Endodermal cell (in vitro differentiated cells): Measurements from ENCODE around the gene CHGA. TPM values are rescaled to one million over a fixed set of nuclear protein-coding genes. Genes with fewer than 3 reads are reported as not detected.

ENCODE experiments used
- DNase-seq: peaks from one replicate; pipeline ENCODE4 v3.0.0-alpha.2; 2017
- H3K27ac ChIP-seq: 2 replicates; pipeline ENCODE4 v1.5.1; 2013; ENCODE audit warnings: mild to moderate bottlenecking, low read depth, low read length, moderate library complexity
- H3K27me3 ChIP-seq: 2 replicates; pipeline ENCODE4 v1.6.1; 2013; ENCODE audit warnings: mild to moderate bottlenecking, low read length, moderate library complexity; ENCODE audit not compliant: insufficient read depth, control insufficient read depth, poor library complexity, severe bottlenecking
- H3K36me3 ChIP-seq: 2 replicates; pipeline ENCODE4 v1.7.0; 2013; ENCODE audit warnings: mild to moderate bottlenecking, low read length, moderate library complexity; ENCODE audit not compliant: control insufficient read depth, insufficient read depth
- H3K4me1 ChIP-seq: one replicate; pipeline ENCODE4 v1.7.0; 2013; ENCODE audit warnings: low read length; ENCODE audit not compliant: control insufficient read depth, insufficient read depth
- H3K4me3 ChIP-seq: 2 replicates; pipeline ENCODE4 v1.5.1; 2013; ENCODE audit warnings: mild to moderate bottlenecking, low read length, moderate library complexity
- H3K9ac ChIP-seq: 2 replicates; pipeline ENCODE4 v1.6.1; 2013; ENCODE audit warnings: mild to moderate bottlenecking, low read length, moderate library complexity; ENCODE audit not compliant: poor library complexity, severe bottlenecking; ENCODE audit errors: extremely low read depth
- H3K9me3 ChIP-seq: 2 replicates; pipeline ENCODE4 v1.6.1; 2013; ENCODE audit warnings: mild to moderate bottlenecking, low read length, moderate library complexity; ENCODE audit not compliant: control insufficient read depth
- H3K27ac Mint-ChIP-seq: 2 replicates; pipeline ENCODE4 v1.8.0; 2020; ENCODE audit warnings: mixed read lengths
- H3K27me3 Mint-ChIP-seq: 2 replicates; pipeline ENCODE4 v1.8.0; 2021; ENCODE audit warnings: mild to moderate bottlenecking, mixed read lengths; ENCODE audit not compliant: insufficient read depth
- H3K36me3 Mint-ChIP-seq: 2 replicates; pipeline ENCODE4 v1.8.0; 2020; ENCODE audit warnings: low read depth, mixed read lengths
- H3K4me1 Mint-ChIP-seq: 2 replicates; pipeline ENCODE4 v1.8.0; 2020; ENCODE audit warnings: mixed read lengths
- H3K4me3 Mint-ChIP-seq: 2 replicates; pipeline ENCODE4 v1.8.0; 2020; ENCODE audit warnings: mild to moderate bottlenecking, moderate library complexity, mixed read lengths
- H3K9me3 Mint-ChIP-seq: 2 replicates; pipeline ENCODE4 v1.8.0; 2020; ENCODE audit warnings: mild to moderate bottlenecking, mixed read lengths
- CTCF ChIP-seq: fragments of 200-600 bp; sonication (generic); conservative IDR thresholded peaks from 2 replicates; pipeline ENCODE4 v1.5.0; 2021; ENCODE audit warnings: antibody characterized with exemption, mild to moderate bottlenecking
- WGBS, 2 experiments: methylation state at CpG; one replicate each; pipeline versions ENCODE4 v1.1.5 to v1.1.7; 2013; ENCODE audit warnings: missing lambda C conversion rate in 2 of 2, mixed read lengths in 1 of 2; ENCODE audit not compliant: insufficient coverage in 1 of 2, insufficient read length in 1 of 2; 5-methylcytosine and 5-hydroxymethylcytosine counted together
- total RNA-seq, 2 donors: library from RNA; stranded (reverse); fragmentation: NEBNext Ultra II Directional in 1 of 2; extraction: Animal tissue kit (Norgen Biotek cat#: 25700) in 1 of 2; gene quantifications; 2 replicates in 1 of 2; 3 replicates in 1 of 2; pipeline ENCODE4 v1.2.1, GENCODE V29; 2021

The CHGA gene
- total RNA-seq, 2 donors from 2014 or later = 4.6 TPM

- H3K27me3 Mint-ChIP-seq = no peaks in the 10 kb centered on the region
- no peak overlapping the region for H3K9ac ChIP-seq
- H3K27ac ChIP-seq = no peak overlapping the region
- no peak overlapping the region for H3K4me3 Mint-ChIP-seq
- peaks cover 14% of the 10 kb centered on the region for H3K36me3 Mint-ChIP-seq
- no peaks in the 10 kb centered on the region for H3K4me1 Mint-ChIP-seq
- no peak for DNase-seq
- no peaks in the 10 kb centered on the region for H3K27me3 ChIP-seq
- no peak overlapping the region for H3K27ac Mint-ChIP-seq
- 93 to 100% methylated on average over 7 to 11 of the region's 11 CpGs for WGBS, 2 experiments
- no peak overlapping the region for H3K4me3 ChIP-seq
- no peak for TF ChIP-seq CTCF
- H3K4me1 ChIP-seq = no peaks in the 10 kb centered on the region
- H3K36me3 ChIP-seq = no peaks in the 10 kb centered on the region
- H3K9me3 ChIP-seq = no peaks in the 10 kb centered on the region
- H3K9me3 Mint-ChIP-seq = no peaks in the 10 kb centered on the region
Measured at GRCh38 chr14:92940543-92940942, 17.6 kb downstream of the CHGA start.

- Mint-ChIP-seq H3K4me1 (no peaks in the 10 kb centered on the region), H3K9me3 (no peaks in the 10 kb centered on the region), H3K36me3 (peaks cover 17% of the 10 kb centered on the region), H3K27me3 (no peaks in the 10 kb centered on the region), H3K4me3 (no peak overlapping the region), H3K27ac (no peak overlapping the region)
- Histone ChIP-seq H3K9ac (no peak overlapping the region), H3K4me3 (no peak overlapping the region), H3K9me3 (no peaks in the 10 kb centered on the region), H3K27me3 (no peaks in the 10 kb centered on the region), H3K36me3 (no peaks in the 10 kb centered on the region), H3K4me1 (no peaks in the 10 kb centered on the region), H3K27ac (no peak overlapping the region)
- TF ChIP-seq CTCF = no peak
- WGBS, 2 experiments = 90 to 97% methylated on average over 19 to 30 of the region's 30 CpGs
- DNase-seq = no peak
Measured at GRCh38 chr14:92941531-92941930, 18.6 kb downstream of the CHGA start.

- WGBS, 2 experiments = 87 to 100% methylated on average over 2 to 5 of the region's 5 CpGs
- H3K27me3 Mint-ChIP-seq = no peaks in the 10 kb centered on the region
- H3K4me1 Mint-ChIP-seq = no peaks in the 10 kb centered on the region
- Histone ChIP-seq H3K27ac (no peak overlapping the region), H3K36me3 (no peaks in the 10 kb centered on the region), H3K9me3 (no peaks in the 10 kb centered on the region), H3K4me3 (no peak overlapping the region), H3K9ac (no peak overlapping the region), H3K4me1 (no peaks in the 10 kb centered on the region), H3K27me3 (no peaks in the 10 kb centered on the region)
- H3K4me3 Mint-ChIP-seq = no peak overlapping the region
- H3K9me3 Mint-ChIP-seq = no peaks in the 10 kb centered on the region
- H3K36me3 Mint-ChIP-seq = peaks cover 15% of the 10 kb centered on the region
- TF ChIP-seq CTCF = no peak
- DNase-seq = no peak
- H3K27ac Mint-ChIP-seq = no peak overlapping the region
Measured at GRCh38 chr14:92942136-92942535, 19.2 kb downstream of the CHGA start.
